Heart left ventricle (tissue), 13 donors: Measurements from ENCODE around the gene TINAGL1.

Experiments used
- POLR2A ChIP-seq, 2 donors: fragments of 450-650 bp; IDR thresholded peaks; one replicate each; pipeline ENCODE4 v1.6.1; 2017; ENCODE audit warnings: antibody characterized with exemption in 2 of 2, mild to moderate bottlenecking in 2 of 2, moderate library complexity in 2 of 2
- TF ChIP-seq, protein P1 (sequence below), 12 donors: fragments of 200-600 bp; sonication (generic) in 4 of 12; IDR thresholded peaks; one replicate each; pipeline versions ENCODE4 v1.5.0 to v1.8.0; 2018 to 2022; ENCODE audit warnings: antibody characterized with exemption in 12 of 12, mild to moderate bottlenecking in 5 of 12
- donor health status: ischemic (EF 13 %, LVEDD 7.1; RV severe dilation, severe dysfunction).
- donor health status: DM: no; HTN: yes; CAD: no.
- donor health status: DM: no; HTN: no; CAD: no.
- donor health status: ischemic (EF 25% LVEDD 6.9; RV normal size, moderate dysfunction).
- donor health status: ischemic (EF 25% LVEDD 5.7; RV mildly dilated, moderate dysfunction).
- donor health status: ischemic (EF 35%, LVEDD 5.7; RV mildly dilated, moderate dysfunction).
- donor health status: nonischemic (EF 11% LVEDD 7.7; RV severe dilation, severe dysfunction).
- donor health status: DM: yes; HTN: yes; CAD: no.
- donor health status: PGD.
- donor health status: ischemic (EF 29% LVEDD 5.4; RV normal size, mild dysfunction).
- donor health status: nonischemic (EF 23%, LVEDD 6.1; RV moderate dilation, normal function).

DNA sequence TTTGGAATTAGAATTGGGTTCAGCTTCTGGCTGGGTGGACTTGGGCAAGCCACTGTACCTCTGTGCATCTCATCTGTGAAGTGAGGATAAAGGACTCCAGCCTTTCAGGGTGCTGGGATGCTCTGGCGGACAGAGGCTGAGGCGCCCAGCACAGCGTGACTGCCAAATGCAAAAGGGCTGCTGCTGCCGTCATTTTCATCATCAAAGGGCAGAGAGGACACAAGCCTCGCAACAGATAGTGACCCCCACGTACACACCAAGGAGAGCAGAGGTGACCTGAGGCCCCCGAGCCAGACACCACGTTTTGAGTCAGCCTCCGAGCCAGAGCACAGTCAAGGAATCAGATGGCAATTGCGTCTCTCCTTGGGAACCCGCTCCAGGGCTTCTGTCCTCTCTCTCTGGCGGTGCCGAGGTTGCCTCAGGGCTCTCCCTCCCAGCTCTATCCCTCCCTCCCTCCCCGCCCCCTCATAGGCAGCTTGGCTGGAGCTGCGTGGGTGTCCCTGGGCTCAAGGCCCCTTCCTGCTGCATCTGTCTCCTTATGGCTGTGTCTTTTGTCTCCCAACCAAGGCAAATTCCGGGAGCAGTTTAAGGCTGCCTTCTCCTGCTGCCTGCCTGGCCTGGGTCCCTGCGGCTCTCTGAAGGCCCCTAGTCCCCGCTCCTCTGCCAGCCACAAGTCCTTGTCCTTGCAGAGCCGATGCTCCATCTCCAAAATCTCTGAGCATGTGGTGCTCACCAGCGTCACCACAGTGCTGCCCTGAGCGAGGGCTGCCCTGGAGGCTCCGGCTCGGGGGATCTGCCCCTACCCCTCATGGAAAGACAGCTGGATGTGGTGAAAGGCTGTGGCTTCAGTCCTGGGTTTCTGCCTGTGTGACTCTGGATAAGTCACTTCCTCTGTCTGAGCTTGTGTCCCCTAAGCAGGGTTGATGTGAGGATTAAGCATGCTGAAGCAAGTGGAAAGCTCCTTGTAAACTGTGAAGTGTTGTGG is 50.2 kb downstream of the TINAGL1 start:
- TF ChIP-seq, protein P1, sequence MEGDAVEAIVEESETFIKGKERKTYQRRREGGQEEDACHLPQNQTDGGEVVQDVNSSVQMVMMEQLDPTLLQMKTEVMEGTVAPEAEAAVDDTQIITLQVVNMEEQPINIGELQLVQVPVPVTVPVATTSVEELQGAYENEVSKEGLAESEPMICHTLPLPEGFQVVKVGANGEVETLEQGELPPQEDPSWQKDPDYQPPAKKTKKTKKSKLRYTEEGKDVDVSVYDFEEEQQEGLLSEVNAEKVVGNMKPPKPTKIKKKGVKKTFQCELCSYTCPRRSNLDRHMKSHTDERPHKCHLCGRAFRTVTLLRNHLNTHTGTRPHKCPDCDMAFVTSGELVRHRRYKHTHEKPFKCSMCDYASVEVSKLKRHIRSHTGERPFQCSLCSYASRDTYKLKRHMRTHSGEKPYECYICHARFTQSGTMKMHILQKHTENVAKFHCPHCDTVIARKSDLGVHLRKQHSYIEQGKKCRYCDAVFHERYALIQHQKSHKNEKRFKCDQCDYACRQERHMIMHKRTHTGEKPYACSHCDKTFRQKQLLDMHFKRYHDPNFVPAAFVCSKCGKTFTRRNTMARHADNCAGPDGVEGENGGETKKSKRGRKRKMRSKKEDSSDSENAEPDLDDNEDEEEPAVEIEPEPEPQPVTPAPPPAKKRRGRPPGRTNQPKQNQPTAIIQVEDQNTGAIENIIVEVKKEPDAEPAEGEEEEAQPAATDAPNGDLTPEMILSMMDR (IDR thresholded peaks at IDR 0.05), result no peak
- TF ChIP-seq POLR2A (IDR thresholded peaks at IDR 0.05), result no peak
